OCI-LY1 (cell line): ENCODE data around the gene TMPRSS13.

Source experiments
- EZH2 ChIP-seq: fragments of 200-600 bp; sonication (generic), shearing (Covaris generic); IDR thresholded peaks from 2 replicates; pipeline ENCODE4 v1.8.0; 2017; ENCODE audit warnings: borderline replicate concordance, mixed run types, mild to moderate bottlenecking, antibody characterized with exemption, low read length, moderate library complexity, mixed read lengths
- TF ChIP-seq, protein P1 (sequence below): fragments of 200-600 bp; sonication (generic), shearing (Covaris generic); IDR thresholded peaks from 2 replicates; pipeline ENCODE4 v1.5.1; 2017; ENCODE audit warnings: mild to moderate bottlenecking, antibody characterized with exemption, low read length, moderate library complexity, mixed read lengths

GRCh38 chr11:117932426-117932825 lies 3.2 kb upstream of the TMPRSS13 start:
- TF ChIP-seq, protein P1, sequence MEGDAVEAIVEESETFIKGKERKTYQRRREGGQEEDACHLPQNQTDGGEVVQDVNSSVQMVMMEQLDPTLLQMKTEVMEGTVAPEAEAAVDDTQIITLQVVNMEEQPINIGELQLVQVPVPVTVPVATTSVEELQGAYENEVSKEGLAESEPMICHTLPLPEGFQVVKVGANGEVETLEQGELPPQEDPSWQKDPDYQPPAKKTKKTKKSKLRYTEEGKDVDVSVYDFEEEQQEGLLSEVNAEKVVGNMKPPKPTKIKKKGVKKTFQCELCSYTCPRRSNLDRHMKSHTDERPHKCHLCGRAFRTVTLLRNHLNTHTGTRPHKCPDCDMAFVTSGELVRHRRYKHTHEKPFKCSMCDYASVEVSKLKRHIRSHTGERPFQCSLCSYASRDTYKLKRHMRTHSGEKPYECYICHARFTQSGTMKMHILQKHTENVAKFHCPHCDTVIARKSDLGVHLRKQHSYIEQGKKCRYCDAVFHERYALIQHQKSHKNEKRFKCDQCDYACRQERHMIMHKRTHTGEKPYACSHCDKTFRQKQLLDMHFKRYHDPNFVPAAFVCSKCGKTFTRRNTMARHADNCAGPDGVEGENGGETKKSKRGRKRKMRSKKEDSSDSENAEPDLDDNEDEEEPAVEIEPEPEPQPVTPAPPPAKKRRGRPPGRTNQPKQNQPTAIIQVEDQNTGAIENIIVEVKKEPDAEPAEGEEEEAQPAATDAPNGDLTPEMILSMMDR = no peak
- no peak for TF ChIP-seq EZH2
